HL-60 (cell line): Measurements from ENCODE around the gene SLC28A1.

Experiments used
- DNase-seq, 2 experiments: peaks; one replicate each; pipeline ENCODE4 v3.0.0-alpha.2; 2010 to 2020; ENCODE audit warnings: low read depth in 1 of 2, low spot score in 1 of 2
- H3K27ac ChIP-seq: fragments of 250-450 bp; sonication (Bioruptor Pico); replicated peaks from 2 replicates; pipeline ENCODE4 v1.5.1; 2020; ENCODE audit warnings: mild to moderate bottlenecking, moderate library complexity
- H3K27me3 ChIP-seq: fragments of 250-450 bp; sonication (Bioruptor Pico); 2 replicates; pipeline ENCODE4 v1.5.1; 2021; ENCODE audit warnings: mild to moderate bottlenecking, moderate library complexity; ENCODE audit not compliant: insufficient read depth, poor library complexity, severe bottlenecking
- H3K4me3 ChIP-seq: replicated peaks from 2 replicates; pipeline ENCODE4 v1.5.1; 2011; ENCODE audit warnings: mild to moderate bottlenecking, control low read depth, low read length; ENCODE audit not compliant: insufficient read depth
- CTCF ChIP-seq: IDR thresholded peaks from one replicate; pipeline ENCODE4 v1.5.1; 2011; ENCODE audit warnings: low read length, control low read depth, inconsistent platforms; ENCODE audit not compliant: insufficient read depth
- GABPA ChIP-seq: IDR thresholded peaks from 2 replicates; pipeline ENCODE4 v1.6.1; 2012; ENCODE audit warnings: low read depth
- POLR2AphosphoS5 ChIP-seq: IDR thresholded peaks from 2 replicates; pipeline ENCODE4 v1.6.1; 2012; ENCODE audit warnings: low read depth
- REST ChIP-seq: IDR thresholded peaks from 2 replicates; pipeline ENCODE4 v1.6.1; 2012; ENCODE audit warnings: low read depth; ENCODE audit not compliant: insufficient replicate concordance
- SPI1 ChIP-seq: IDR thresholded peaks from 2 replicates; pipeline ENCODE4 v1.6.1; 2012; ENCODE audit warnings: low read depth, mild to moderate bottlenecking, borderline replicate concordance

Gene SLC28A1

GRCh38 chr15:84950570-84951111, 66.2 kb downstream of the SLC28A1 start:
- Histone ChIP-seq H3K4me3 (no peak overlapping the region), H3K27me3 (no peaks in the 10 kb centered on the region), H3K27ac (no peak overlapping the region)
- TF ChIP-seq REST (no peak), POLR2AphosphoS5 (no peak), SPI1 (no peak), CTCF (no peak), GABPA (no peak)
- DNase-seq = no peak

GRCh38 chr15:84951736-84952135, 67.3 kb downstream of the SLC28A1 start:
- no peak overlapping the region for H3K27ac ChIP-seq
- no peaks in the 10 kb centered on the region for H3K27me3 ChIP-seq
- TF ChIP-seq SPI1 (no peak), GABPA (no peak), POLR2AphosphoS5 (no peak), CTCF (no peak), REST (no peak)
- no peak overlapping the region for H3K4me3 ChIP-seq
- DNase-seq = no peak

GRCh38 chr15:84953136-84953535, 68.7 kb downstream of the SLC28A1 start:
- H3K27me3 ChIP-seq = no peaks in the 10 kb centered on the region
- TF ChIP-seq SPI1 (no peak), CTCF (no peak), GABPA (no peak), POLR2AphosphoS5 (no peak), REST (no peak)
- no peak for DNase-seq

More at GRCh38 chr15:84953136-84953535, 68.7 kb downstream of the SLC28A1 start:
- Histone ChIP-seq H3K4me3 (no peak overlapping the region), H3K27ac (no peak overlapping the region)
